Caco-2 (cell line): ENCODE results near the gene PLAC8. TPM values are rescaled to one million over a fixed set of nuclear protein-coding genes. Genes with fewer than 3 reads are reported as not detected.

Experiments used
- Bru-seq: library from RNA; stranded (reverse); fragments of 400-500 nt; gene quantifications from one replicate; lab custom pipeline; 2021; lab: Mats Ljungman, UMichigan
- BruChase-seq, 2 experiments: library from RNA; stranded (reverse); fragments of 400-500 nt; gene quantifications; one replicate each; lab custom pipeline; 2021; lab: Mats Ljungman, UMichigan
- BruUV-seq: library from RNA; stranded (reverse); fragments of 400-500 nt; replicated peaks from 2 replicates; lab custom pipeline; 2021; lab: Mats Ljungman, UMichigan
- CTCF ChIA-PET: fragments of 300-600 bp; sonication (Branson Sonifier 250); formaldehyde crosslinking; loops from one replicate; lab custom pipeline; 2022; ENCODE audit warnings: antibody characterized with exemption; lab: Charles Lee
- POLR2A ChIA-PET: fragments of 300-600 bp; sonication (Branson Sonifier 250); formaldehyde crosslinking; loops from one replicate; lab custom pipeline; 2022; ENCODE audit warnings: antibody characterized with exemption; lab: Charles Lee
- DNase-seq, 2 experiments: peaks; one replicate each; pipeline versions ENCODE4 v3.0.0 to v3.0.0-alpha.2; 2020 to 2022
- H3K27me3 ChIP-seq: replicated peaks from 2 replicates; pipeline ENCODE4 v1.6.0; 2011; ENCODE audit warnings: low read length; ENCODE audit not compliant: control insufficient read depth, insufficient read depth
- H3K36me3 ChIP-seq: 2 replicates; pipeline ENCODE4 v1.5.1; 2011; ENCODE audit warnings: low read length; ENCODE audit not compliant: control insufficient read depth, insufficient read depth
- H3K4me1 ChIP-seq: fragments of 250-450 bp; sonication (Bioruptor Pico); 2 replicates; pipeline ENCODE4 v1.5.1; 2020; ENCODE audit warnings: mild to moderate bottlenecking
- H3K4me3 ChIP-seq: 2 replicates; pipeline ENCODE4 v1.5.1; 2011; ENCODE audit warnings: low read depth, mild to moderate bottlenecking, control low read depth, low read length
- H3K9me3 ChIP-seq: fragments of 250-450 bp; sonication (Bioruptor Pico); 2 replicates; pipeline ENCODE4 v1.5.1; 2020; ENCODE audit warnings: mild to moderate bottlenecking, moderate library complexity
- H3K27ac Mint-ChIP-seq: one replicate; pipeline ENCODE4 v1.8.0; 2022; ENCODE audit warnings: mixed read lengths; ENCODE audit not compliant: unreplicated experiment
- H3K27me3 Mint-ChIP-seq: one replicate; pipeline ENCODE4 v1.8.0; 2022; ENCODE audit warnings: mixed read lengths; ENCODE audit not compliant: insufficient read depth, unreplicated experiment
- H3K36me3 Mint-ChIP-seq: one replicate; pipeline ENCODE4 v1.8.0; 2022; ENCODE audit warnings: mild to moderate bottlenecking, mixed read lengths; ENCODE audit not compliant: insufficient read depth, unreplicated experiment
- H3K4me1 Mint-ChIP-seq: one replicate; pipeline ENCODE4 v1.8.0; 2022; ENCODE audit warnings: low read depth, mixed read lengths; ENCODE audit not compliant: unreplicated experiment
- H3K4me3 Mint-ChIP-seq: one replicate; pipeline ENCODE4 v1.8.0; 2022; ENCODE audit warnings: mild to moderate bottlenecking, moderate library complexity, mixed read lengths; ENCODE audit not compliant: unreplicated experiment
- H3K9me3 Mint-ChIP-seq: one replicate; pipeline ENCODE4 v1.8.0; 2022; ENCODE audit warnings: mixed read lengths; ENCODE audit not compliant: unreplicated experiment
- intact Hi-C: fragments of 100-400 bp; cut with micrococcal nuclease; formaldehyde crosslinking; loops from one replicate; pipeline ENCODE4 v1.10.0; 2022; ENCODE audit not compliant: unreplicated experiment
- long read RNA-seq: library from polyadenylated mRNA; stranded (forward); transcript quantifications from one replicate; pipeline ENCODE4 v2.0.0, GENCODE V29; 2022
- total RNA-seq: library from RNA; stranded (reverse); gene quantifications from 2 replicates; pipeline ENCODE4 v1.2.3, GENCODE V29; 2022
- TF ChIP-seq, protein P1 (sequence below), 2 experiments: fragments of 200-600 bp in 1 of 2; IDR thresholded peaks; 1 replicate in 1 of 2; 2 replicates in 1 of 2; pipeline versions ENCODE4 v1.5.1 to v1.8.0; 2011 to 2022; ENCODE audit warnings: antibody characterized with exemption in 1 of 2, control low read depth in 1 of 2, inconsistent platforms in 1 of 2, low read depth in 1 of 2, low read length in 1 of 2, mild to moderate bottlenecking in 1 of 2, moderate library complexity in 1 of 2; ENCODE audit not compliant: insufficient read depth in 1 of 2, severe bottlenecking in 1 of 2, unreplicated experiment in 1 of 2

Gene PLAC8, protein sequence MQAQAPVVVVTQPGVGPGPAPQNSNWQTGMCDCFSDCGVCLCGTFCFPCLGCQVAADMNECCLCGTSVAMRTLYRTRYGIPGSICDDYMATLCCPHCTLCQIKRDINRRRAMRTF
- 13.6 and 23.0 TPM in 2 replicates for total RNA-seq
- Bru-seq, nascent RNA: percentile 58 among the genes with signal in this experiment
- BruChase-seq, experiment 1, labeled RNA remaining after a 2-hour chase: percentile 45 among the genes with signal in this experiment
- BruChase-seq, experiment 2, labeled RNA remaining after a 6-hour chase: percentile 54 among the genes with signal in this experiment
- long read RNA-seq, transcript PLAC8-201 (5 exons, 1,447 nt): major isoform, 7 of 12 reads
- long read RNA-seq, partial matches to known transcripts: 0 of 12 reads
- long read RNA-seq, other reads (novel, unspliced or antisense): 0 of 12 reads

DNA sequence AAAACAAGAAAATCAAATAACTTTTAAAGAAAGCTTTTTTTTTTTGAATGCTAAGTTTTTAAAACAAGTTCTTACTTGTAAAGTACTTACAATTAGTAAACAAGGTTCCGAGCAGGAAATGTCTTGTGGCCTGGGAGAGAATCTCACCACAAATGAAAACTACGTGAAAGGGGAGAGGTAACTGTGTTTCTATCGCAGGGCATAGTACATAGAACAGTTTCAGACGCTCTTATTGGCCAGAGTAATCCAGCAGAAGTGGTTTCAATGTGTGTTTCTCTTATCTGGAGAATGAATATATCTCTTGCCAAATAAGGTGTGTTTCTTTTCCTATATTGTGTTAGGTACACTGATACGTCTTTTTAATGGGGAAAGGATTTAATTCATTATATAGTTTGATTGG, at the start of gene PLAC8:
Gene PLAC8 (minus strand): TSS at position 154 of the 400 bp plus-strand sequence. CDS start 6,808 bp downstream, outside the sequence.
- BruUV-seq: no TSS peak
- Mint-ChIP-seq H3K9me3 (no peaks in the 10 kb centered on the region), H3K27me3 (no peaks in the 10 kb centered on the region), H3K27ac (peak within 1 kb of the TSS; percentile 83), H3K36me3 (peaks cover 4% of the 10 kb centered on the region), H3K4me3 (peak within 1 kb of the TSS; percentile 58), H3K4me1 (peaks cover 38% of the 10 kb centered on the region)
- Histone ChIP-seq H3K4me3 (peak within 1 kb of the TSS; percentile 37), H3K9me3 (no peaks in the 10 kb centered on the region), H3K27me3 (no peaks in the 10 kb centered on the region), H3K4me1 (peaks cover 33% of the 10 kb centered on the region), H3K36me3 (no peaks in the 10 kb centered on the region)
- TF ChIP-seq, protein P1, sequence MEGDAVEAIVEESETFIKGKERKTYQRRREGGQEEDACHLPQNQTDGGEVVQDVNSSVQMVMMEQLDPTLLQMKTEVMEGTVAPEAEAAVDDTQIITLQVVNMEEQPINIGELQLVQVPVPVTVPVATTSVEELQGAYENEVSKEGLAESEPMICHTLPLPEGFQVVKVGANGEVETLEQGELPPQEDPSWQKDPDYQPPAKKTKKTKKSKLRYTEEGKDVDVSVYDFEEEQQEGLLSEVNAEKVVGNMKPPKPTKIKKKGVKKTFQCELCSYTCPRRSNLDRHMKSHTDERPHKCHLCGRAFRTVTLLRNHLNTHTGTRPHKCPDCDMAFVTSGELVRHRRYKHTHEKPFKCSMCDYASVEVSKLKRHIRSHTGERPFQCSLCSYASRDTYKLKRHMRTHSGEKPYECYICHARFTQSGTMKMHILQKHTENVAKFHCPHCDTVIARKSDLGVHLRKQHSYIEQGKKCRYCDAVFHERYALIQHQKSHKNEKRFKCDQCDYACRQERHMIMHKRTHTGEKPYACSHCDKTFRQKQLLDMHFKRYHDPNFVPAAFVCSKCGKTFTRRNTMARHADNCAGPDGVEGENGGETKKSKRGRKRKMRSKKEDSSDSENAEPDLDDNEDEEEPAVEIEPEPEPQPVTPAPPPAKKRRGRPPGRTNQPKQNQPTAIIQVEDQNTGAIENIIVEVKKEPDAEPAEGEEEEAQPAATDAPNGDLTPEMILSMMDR (IDR thresholded peaks at IDR 0.05; ENCODE audit: insufficient read depth in 1 of 2, low read depth in 1 of 2, low read length in 1 of 2, severe bottlenecking in 1 of 2, unreplicated experiment in 1 of 2): no peak
- intact Hi-C loops: loop anchor here (5.0 kb wide), 1 partner anchor 93 kb away; no protein-coding TSS in a partner anchor
- ChIA-PET CTCF (interaction anchor here (0.7 to 1.4 kb wide), 2 partner anchors 9 to 170 kb away, joined by 3 to 4 read pairs; partner anchors contain the start of gene COQ2), POLR2A (interaction anchor here (1.0 kb wide), 1 partner anchor 80 kb away, joined by 3 read pairs; the partner anchor contains the start of gene COPS4)
- no peak for DNase-seq

DNA sequence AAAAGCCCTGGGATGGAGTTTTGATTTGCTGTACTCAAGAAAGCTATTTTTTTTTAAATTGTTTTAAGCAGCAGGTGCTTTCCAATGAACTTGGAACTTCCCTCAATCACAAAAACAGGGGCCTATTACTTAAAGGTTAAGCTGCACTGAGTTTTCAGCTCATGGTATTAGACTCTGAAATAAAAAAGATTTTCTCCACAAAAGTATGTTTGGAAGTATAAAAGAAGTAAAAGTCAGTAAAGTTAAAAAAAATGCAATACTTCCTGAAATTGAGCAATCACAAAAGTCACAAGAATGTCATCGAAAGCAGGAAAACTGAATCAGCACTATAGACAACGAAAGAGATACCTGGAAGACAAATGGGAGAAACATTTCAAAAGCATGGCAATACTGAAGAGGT, 38.9 kb upstream of the PLAC8 start:
- peaks cover 21% of the 10 kb centered on the region for H3K9me3 Mint-ChIP-seq

DNA sequence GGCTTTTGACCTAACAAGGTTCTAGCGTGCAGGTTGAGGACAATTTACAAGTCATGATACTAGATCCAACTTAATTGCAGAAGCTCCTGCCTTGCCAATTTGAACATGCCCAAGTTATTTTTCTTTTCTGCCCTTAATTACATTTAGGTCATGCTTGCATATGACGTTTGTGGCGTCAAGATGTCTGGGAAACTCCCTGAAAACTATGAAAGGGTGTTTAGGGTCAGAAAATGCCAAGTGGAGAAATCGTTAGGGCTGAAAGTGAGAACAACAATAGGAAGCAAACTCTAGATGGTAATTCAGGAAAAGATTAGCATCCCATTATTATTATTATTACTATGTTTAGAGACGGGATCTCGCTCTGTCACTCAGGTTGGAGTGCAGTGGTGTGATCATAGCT, 38.2 kb upstream of the PLAC8 start:
- H3K36me3 Mint-ChIP-seq: peaks cover 4% of the 10 kb centered on the region
- peaks cover 12% of the 10 kb centered on the region for H3K4me1 Mint-ChIP-seq
- H3K27me3 Mint-ChIP-seq: no peaks in the 10 kb centered on the region
- TF ChIP-seq, protein P1 (IDR thresholded peaks at IDR 0.05; ENCODE audit: insufficient read depth in 1 of 2, low read depth in 1 of 2, low read length in 1 of 2, severe bottlenecking in 1 of 2, unreplicated experiment in 1 of 2): no peak
- intact Hi-C loops: no loop called here
- CTCF ChIA-PET: no interaction called here
- Histone ChIP-seq H3K4me3 (no peak overlapping the region), H3K36me3 (no peaks in the 10 kb centered on the region), H3K4me1 (peaks cover 13% of the 10 kb centered on the region), H3K27me3 (no peaks in the 10 kb centered on the region), H3K9me3 (peaks cover 6% of the 10 kb centered on the region)
- no peak overlapping the region for H3K27ac Mint-ChIP-seq
- peaks cover 21% of the 10 kb centered on the region for H3K9me3 Mint-ChIP-seq
- POLR2A ChIA-PET: no interaction called here
- no TSS peak for BruUV-seq
- no peak overlapping the region for H3K4me3 Mint-ChIP-seq
- no peak for DNase-seq

More for the DNA sequence above, 38.9 kb upstream of the PLAC8 start:
- no TSS peak for BruUV-seq
- TF ChIP-seq, protein P1 (IDR thresholded peaks at IDR 0.05; ENCODE audit: insufficient read depth in 1 of 2, low read depth in 1 of 2, low read length in 1 of 2, severe bottlenecking in 1 of 2, unreplicated experiment in 1 of 2): no peak
- Histone ChIP-seq H3K4me3 (no peak overlapping the region), H3K27me3 (no peaks in the 10 kb centered on the region), H3K36me3 (no peaks in the 10 kb centered on the region), H3K9me3 (peaks cover 6% of the 10 kb centered on the region), H3K4me1 (peaks cover 13% of the 10 kb centered on the region)
- Mint-ChIP-seq H3K4me3 (no peak overlapping the region), H3K4me1 (peaks cover 12% of the 10 kb centered on the region), H3K36me3 (peaks cover 4% of the 10 kb centered on the region), H3K27ac (no peak overlapping the region), H3K27me3 (no peaks in the 10 kb centered on the region)
- ChIA-PET POLR2A (no interaction called here), CTCF (no interaction called here)
- intact Hi-C loops: no loop called here
- no peak for DNase-seq
